GM18868 (cell line): Measurements from ENCODE around the gene PHF13.
"Not testable (repeated sequence)": the region's sequence is repeated elsewhere in the genome, so short reads cannot be mapped to it uniquely, and the experiment has no call there.

Experiments
- ATAC-seq: cut with Tn5 transposase; IDR thresholded peaks from one replicate; pipeline ENCODE4 v1.9.1; 2021; ENCODE audit warnings: mild to moderate bottlenecking, moderate library complexity; ENCODE audit not compliant: unreplicated experiment

The PHF13 gene

DNA sequence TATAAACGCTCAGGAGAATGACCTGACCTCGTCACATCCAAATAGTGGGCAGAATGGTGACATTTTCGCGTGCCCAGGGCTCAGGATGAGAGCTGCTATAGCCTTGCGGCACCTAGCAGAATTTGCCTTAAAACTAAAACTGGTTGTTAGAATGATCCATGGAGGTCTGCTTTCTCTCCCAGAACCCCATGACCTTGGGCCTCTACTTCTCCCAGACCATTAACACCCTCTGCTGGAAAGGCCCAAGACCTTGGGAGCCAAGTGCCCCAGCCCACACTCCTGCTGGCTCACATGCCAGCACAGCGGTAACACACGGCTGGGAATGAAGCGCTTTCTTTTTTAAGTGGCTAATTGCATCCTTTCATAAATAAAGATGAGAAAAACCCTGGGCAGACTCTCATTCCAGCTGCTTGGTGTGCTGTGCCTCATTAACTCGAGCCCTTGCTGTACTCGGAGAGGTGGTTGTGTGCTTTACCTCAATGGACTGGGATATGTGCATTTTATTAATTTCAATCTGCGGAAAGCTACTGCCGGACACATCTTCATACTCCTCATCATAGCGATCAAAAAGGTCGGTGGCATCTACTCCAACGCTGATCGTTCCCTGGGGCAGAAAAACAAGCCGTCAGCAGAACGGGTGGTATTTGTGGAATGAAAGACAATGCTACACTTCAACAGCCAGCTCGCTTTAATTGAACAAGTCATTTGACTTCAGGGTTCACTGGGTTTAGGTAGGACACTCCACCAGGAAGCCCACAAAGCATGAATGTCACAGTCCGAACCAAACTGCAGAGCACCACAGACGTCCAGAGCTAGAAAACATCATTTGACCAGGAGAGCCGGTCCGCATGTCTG is 40.1 kb downstream of the PHF13 start:
- ATAC-seq = no peak

DNA sequence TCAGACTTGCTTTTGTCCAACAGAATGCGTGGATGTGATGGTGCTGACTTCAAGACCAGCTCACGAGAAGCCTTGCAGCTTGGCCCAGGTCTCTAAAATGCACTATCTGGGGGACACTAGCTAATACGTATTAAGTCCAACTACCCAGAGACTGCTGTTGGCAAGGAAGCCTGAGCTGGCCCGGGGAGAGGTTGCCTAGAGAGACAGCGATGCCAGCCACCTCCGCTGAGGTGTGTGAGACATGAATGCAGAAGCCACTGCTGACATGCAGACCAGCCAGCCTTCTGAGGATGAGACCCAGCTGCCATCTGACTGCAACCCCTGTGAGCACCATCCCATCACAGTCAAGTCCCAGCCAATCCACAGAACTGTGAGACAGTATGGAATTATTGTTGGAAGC is 43.6 kb downstream of the PHF13 start:
- no peak for ATAC-seq

DNA sequence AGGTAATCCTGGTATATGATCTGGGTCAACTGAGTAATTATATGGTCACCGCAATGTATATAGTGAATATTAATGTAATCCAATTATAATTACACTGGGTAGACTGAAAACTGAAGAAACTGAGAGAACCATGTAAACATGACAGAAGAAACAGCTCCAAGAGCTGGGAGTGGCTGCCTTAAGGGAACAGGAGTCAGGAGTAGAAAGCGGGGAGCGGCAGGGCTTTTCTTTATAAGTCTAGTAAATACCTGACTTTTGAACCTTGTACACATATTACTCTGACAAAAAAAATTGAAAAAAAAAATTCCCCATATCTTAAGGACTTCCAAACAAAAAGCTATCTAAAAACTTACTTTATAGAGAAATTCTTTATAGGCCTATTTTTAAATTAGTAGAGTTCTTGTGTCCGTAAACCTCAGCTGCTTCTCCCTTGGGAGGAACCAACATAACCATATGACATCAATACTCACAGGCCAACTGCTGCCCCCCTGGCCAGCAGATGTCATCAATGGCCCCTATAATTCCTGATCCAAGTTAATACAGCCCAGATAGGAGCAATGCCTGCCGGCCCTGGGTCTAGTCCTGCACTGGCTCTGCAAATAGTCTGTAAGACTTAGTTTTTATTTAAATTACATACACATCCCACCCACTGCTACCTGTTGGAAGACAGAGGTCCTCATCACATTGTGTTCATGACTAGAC is 45.0 kb downstream of the PHF13 start:
- ATAC-seq = no peak

DNA sequence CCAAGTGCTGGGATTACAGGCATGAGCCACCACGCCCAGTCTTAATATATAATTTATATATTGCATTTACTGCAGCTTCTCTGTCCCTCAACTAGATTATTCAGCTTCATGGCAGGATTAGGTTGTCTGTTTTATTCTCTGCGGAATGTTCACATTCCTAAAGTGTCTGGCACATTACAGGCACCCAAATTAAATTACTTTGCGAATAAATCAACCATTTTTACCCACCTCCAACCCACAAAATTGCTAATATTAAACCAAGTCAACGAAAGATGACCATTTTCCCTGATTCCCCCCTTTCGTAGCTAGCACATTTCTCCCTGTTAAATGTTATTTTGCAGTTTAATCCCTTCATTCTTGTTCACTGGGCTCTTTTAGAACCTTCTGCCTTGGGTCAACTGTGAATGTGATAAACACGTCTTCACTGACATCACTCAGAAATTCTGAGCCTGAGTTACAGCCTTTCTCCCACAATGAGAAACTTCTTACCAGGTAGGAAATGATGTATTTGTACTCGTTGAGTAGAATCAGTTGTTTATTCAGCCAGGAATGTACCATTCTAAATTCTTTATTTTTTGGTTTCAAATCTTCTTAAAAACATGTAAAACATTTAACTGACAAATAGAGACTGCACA is 47.0 kb downstream of the PHF13 start:
- ATAC-seq = no peak

DNA sequence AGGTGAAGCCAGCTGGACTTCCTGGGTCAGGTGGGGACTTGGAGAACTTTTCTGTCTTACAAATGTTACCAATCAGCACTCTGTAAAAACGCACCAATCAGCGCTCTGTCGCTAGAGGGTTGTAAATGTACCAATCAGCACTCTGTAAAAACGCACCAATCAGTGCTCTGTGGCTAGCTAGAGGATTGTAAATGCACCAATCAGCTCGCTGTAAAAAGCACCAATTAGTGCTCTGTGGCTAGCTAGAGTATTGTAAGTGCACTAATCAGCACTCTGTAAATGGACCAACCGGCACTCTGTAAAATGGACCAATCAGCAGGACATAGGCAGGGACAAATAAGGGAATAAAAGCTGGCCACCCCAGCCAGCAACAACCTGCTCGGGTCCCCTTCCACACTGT is 48.9 kb downstream of the PHF13 start:
- not testable (repeated sequence) for ATAC-seq

DNA sequence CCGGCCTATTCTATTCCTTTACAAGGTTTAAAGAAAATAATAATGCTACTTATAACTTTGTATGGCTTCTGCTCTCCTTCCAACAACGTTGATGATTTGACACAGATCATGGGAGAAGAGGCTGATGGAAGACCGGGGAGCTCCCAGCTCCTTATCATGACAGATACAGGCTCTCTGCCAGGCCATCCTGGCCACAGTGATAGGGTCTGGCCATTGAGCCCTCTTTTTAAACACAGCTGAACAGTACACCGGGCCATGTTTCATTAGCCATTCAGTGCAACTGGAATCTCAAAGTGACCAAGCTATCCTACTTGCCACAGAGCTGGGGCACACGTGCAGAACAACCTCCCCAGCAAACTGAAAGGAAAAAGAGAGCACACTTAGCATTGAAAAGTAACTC is 53.2 kb downstream of the PHF13 start:
- ATAC-seq = no peak

DNA sequence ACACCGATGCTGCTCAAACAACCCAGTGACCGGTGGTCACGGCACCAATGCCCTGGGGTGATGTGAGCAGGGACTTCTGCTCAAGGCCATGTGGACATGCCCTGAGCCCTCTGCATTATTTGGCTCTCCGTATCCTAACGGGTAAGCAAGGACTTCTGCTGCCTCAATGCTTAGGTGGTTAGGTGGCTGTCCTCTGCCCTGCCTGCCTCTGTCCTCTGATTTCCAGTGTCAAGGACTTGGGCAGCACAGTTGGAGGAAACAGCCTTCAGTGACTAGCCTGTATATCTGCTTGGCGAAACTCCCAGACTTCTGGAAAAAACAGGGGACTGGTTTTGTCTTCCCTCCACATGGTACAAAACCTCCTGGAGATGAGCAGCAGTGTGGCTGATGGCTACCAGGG is 53.6 kb downstream of the PHF13 start:
- no peak for ATAC-seq

DNA sequence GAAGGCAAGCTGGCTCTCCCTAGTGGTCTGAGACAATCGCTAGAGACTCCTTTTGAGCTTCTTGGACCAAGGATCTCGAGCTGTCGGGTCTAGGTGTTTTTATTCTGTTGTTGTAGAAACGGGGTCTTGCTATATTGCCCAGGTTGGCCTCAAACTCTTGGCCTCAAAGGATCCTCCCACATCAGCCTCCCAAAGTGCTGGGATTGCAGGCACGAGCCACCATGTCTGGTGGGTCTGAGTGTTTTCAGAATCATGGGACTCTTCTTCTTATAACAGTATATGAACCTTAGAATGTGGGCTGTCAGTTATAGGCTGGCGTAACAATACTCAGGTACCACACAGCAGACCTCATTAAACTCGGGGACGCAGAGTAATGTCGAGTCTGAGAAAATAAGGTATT is 55.0 kb downstream of the PHF13 start:
- ATAC-seq = no peak

DNA sequence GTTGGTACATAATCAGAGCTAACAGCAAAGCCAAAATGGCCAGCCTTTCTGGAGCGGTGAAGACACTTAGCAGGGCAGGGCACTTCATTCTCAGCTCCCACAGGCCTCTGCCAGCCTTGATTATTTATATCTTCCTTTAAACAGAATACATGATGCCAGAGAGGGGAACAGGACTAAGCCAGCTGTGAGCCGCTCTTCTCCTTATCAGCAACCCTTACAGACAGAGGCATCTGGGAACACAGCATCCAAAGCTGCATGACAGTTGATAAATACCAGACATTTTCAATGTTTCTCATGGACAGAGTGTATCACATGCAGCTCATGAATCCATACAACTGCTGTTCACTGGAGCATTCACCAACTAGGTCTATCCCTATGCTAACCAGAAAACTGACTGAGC is 59.0 kb downstream of the PHF13 start:
- ATAC-seq = no peak
